NCI-H2171 (cell line): Measurements from ENCODE around the gene MYL11.

Experiments used
- DNase-seq: peaks from one replicate; lab custom pipeline; 2025; lab: John Stamatoyannopoulos, UW

Gene MYL11

DNA sequence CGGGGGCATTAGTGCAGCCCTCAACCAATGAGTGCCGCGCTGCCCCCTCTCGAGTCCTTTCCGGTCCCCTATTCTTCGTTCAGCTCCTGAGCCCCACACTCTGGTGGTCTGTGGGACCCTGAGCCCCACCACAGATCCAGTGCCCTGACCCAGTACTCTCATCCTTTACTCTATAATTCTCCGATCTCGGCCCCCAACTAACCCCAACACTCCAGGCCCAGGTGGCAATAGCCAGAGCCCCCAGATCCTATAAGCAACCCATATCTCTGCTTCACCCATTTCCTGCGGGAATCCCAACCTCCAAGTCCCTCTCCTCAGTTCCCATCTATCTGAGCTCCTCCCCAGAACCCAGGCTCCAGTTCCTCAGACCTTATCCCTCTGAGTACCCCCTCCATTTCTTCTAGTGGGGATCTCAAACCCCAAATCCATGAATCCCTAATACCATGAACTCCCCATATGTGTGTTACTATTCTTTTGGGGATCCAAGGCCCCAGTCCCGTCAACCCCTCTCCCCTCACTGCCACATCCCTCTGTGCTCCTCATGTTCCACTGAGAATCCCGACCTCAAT is 3.3 kb upstream of the MYL11 start:
- no peak for DNase-seq

DNA sequence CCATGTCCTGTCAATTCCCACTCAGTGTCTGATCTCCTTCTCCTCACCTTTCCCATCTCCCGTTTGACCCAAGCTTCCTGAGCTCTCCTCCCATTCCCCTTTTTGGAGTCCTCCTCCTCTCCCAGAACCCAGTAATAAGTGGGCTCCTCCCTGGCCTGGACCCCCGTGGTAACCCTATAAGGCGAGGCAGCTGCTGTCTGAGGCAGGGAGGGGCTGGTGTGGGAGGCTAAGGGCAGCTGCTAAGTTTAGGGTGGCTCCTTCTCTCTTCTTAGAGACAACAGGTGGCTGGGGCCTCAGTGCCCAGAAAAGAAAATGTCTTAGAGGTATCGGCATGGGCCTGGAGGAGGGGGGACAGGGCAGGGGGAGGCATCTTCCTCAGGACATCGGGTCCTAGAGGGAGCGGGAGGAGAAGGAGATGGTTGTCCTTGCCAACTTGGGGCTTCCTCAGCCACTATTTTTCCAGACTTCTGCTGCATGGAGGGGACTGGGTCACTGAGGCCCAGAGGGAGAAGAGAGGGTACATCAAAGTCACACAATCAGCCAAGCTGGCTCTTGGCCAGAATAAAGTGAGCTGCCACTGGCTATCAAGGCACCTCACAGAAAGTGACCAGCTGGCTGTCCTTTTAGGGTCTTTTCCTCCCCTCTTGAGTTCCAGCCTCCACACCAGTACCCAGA is 2.4 kb upstream of the MYL11 start:
- DNase-seq = no peak

DNA sequence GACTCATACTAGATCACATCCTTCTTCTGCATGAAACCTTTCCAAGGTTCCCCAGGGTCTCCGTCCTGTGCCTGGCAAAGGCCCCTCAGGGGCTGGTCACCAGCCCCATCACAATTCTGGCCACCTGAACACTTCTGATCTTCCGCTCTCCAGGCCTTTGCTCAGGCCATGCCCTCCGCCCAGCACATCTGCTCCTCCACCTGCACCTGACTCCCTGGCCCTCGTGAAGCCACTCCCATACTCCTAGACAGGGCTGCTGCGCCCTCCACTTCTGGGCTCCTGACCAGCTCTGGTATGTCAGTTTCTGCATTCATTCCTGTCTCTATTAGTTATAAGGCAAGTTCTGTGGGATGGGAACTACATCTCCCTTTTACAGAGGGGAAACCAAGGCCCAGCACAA is 1.9 kb upstream of the MYL11 start:
- no peak for DNase-seq

GRCh38 chr16:30375864-30376263 is 1.3 kb downstream of the MYL11 start:
- no peak for DNase-seq

- DNase-seq = no peak
Observed at GRCh38 chr16:30376461-30376902, 1.9 kb downstream of the MYL11 start.

GRCh38 chr16:30377050-30377811 is 2.6 kb downstream of the MYL11 start:
- DNase-seq = no peak

GRCh38 chr16:30377812-30378235 is 3.2 kb downstream of the MYL11 start:
- DNase-seq = peak; percentile 85

- peak; percentile 98 for DNase-seq
Observed at GRCh38 chr16:30378236-30379157, 3.9 kb downstream of the MYL11 start.

GRCh38 chr16:30379158-30379783 is 4.7 kb downstream of the MYL11 start:
- DNase-seq = no peak

GRCh38 chr16:30380072-30380802 is 5.6 kb downstream of the MYL11 start:
- DNase-seq = no peak

DNA sequence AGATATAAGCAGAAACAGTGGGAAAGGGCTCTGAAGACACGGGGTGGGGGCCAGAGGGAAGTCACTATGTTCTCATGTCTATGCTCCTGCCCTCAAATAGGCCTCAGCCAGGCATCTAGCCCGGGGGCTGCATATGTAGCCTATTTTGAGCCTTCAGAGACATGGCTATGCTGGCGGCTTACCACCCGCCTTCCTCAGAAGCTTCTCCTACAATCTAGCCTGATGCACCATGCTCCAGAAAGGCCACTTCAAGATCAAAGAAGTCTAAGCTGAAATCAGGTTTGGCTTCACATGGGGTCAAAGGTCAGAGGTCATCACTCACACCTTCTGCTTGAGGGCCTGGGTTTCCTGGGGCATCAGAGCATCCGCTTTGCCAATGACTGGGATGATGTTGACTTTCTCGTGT is 6.2 kb downstream of the MYL11 start:
- no peak for DNase-seq

DNA sequence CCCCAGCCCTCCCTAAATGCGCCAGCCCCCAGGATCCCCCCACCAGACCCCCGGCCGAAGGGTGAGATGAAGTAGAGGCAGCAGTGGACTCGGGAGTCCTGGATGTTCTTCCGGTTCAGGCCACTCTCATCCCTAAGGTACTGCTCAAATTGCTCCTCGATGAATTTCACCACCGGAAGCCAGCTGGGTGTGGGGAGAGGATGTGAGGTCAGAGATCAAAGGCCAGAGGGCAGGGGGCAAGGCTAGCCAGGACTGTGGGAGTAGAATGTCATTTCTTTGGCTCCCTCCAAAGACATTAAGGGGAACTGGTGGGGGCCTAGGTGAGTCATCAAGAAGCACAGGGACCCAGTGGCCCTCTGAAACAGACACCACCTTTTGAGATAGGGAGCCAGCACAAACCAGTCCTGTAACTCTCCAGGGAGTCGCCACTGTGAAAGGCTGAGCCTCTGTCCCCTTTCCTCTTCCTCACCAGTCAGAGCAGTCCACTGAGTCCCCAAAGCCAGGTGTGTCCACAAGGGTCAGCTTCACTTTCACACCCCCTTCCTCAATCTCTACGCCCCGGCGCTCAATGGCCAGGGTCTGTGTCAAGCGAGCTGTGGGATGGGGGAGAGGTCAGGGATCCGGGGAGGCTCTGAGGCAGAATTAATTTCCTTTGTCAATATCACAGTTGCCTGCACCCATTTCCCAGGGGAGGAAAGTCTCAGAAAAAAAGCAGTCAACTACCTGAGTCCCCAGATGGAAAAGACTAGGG is 6.9 kb downstream of the MYL11 start:
- DNase-seq = no peak

DNA sequence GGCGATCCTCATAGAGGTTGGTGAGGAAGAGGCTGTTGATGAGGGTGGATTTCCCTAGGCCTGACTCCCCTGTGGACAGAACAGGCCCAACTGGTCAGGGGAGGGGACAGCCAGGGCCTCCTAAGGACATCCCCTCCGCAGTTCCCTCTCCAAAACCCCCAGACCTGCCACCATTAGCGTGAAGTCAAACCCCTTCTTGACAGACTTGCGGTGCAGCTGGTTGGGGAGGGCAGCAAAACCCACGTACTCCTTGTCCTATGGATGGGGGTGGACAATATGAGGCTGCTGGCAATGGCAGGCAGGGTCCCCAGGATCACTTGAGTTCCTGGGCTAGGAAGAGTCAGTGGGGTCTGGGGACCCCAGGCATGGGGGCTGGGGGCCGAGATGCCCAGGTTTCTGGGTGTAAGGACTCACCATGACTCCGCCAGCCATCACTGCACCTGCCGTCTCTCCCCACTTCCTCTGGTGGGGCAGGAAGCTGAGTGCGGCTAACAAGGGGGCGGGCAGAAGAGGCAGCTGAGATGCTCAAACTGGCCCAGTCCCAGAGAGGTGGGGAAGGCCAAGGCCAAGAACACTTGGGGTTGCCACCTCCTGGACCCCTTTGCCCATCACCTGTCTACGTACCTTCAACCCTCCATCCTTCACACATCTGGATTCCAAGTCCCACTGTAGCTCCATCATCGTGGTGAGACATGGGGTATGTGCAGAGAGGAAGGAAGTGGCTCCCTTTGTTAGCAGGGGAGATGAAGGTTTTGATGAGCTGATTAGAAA is 7.7 kb downstream of the MYL11 start, which contains the start of gene SEPTIN1:
SEPTIN1 (minus strand) TSS at position 451 of the 771 bp plus-strand sequence; CDS start at position 432, 19 bp downstream.
- no peak for DNase-seq

DNA sequence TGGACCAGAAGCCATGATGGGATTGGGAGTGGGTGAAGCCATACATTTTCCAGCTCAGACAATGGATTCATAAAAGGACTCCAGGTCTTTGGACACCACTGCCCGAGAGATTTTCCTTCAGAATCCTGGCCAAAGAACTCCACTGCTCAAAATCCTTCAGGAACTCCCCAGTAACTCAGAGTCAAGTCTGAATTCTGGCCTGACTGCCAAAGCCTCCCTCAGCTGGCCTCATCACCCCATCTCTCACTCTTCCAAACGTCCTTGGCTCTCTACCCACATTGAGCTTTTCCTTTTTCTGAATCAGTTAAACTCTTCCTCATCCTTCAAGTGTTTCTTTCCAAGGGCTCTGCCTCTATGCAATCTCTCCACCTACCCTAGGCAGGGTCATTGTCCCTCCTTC is 8.9 kb downstream of the MYL11 start:
- DNase-seq = no peak

- peak; percentile 61 for DNase-seq
Observed at GRCh38 chr16:30394592-30395154, 20.1 kb downstream of the MYL11 start.

DNA sequence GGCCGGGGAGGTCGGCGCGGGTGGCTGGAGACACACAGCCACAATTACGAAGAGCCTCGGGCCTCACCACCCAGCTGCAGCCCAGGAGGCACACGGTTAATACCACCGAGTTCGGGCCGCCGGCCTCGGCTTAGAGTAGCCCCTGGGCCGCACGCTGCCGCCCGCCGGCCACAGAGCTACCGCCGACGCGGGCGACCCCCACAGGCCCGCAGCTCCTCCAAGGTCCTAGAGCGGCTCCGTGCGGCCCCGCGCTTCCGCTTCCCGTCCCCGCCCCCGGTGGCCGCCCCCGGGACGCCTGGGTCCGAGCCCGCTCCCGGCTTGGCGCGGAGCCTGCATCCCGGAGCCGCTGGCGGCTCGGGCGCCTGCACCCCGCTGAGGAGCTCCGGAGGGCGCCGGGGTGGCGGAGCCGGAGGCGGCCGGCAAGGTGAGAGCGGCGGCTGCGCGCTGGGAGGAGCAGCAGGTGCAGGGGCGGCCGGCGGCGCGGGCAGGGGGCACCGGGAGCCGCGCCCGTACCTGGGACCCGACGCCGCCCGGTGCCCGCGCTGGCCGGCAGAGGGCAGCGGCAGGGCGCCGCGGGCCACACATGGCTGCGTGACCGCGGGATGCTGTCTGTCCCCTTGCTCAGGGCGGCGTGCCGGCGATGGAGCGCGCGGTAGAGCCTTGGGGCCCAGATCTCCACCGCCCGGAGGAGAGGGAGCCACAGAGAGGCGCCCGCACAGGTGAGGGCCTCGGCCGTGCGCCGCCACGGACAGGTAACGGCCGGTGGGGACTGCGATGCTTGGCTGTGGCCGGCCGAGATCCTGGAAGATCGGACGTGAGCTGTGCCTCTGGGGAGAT is 20.8 kb downstream of the MYL11 start, which contains the start of gene ZNF48:
ZNF48 (plus strand) TSS at position 266 of the 837 bp plus-strand sequence; CDS start at position 641, 375 bp downstream.
- DNase-seq = peak; percentile 82

DNA sequence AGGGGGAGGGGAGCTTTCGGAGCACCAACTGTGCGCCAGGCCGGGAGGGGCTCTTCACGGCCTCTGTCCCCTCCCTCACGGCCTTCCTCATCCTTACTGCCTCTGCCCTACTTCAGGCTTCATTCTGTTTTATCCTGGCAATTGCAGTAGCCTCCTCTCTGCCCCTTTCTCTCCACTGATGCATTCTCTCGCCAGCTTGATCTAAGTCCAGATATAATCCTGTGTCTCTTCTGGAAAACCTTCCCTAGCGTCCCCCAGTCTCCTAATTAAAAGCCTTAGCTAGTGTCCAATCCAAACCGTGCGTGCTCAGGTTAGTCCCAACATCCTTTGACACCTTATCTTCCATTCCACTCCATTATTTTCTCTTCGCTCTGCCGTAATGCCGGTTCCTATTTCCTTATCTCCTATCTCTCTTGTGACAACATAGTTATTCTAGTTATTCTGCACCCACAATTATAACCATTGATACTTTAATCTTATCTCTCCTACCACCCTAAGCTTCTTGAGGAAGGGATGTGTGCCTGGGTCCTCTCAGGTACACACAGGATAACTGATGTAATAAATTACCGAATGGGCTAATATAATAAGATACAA is 21.5 kb downstream of the MYL11 start:
- DNase-seq = no peak
